HCT116 (cell line): ENCODE measurements around the gene SHC2. TPM values are rescaled to one million over a fixed set of nuclear protein-coding genes. Genes with fewer than 3 reads are reported as not detected.
"Not testable (repeated sequence)": the region's sequence is repeated elsewhere in the genome, so short reads cannot be mapped to it uniquely, and the experiment has no call there.

Experiments
- ATAC-seq: fragments of 200-7000 bp; cut with Tn5 transposase; 2 replicates; pipeline ENCODE4 v1.9.1; 2020; ENCODE audit warnings: mild to moderate bottlenecking, moderate library complexity
- BruUV-seq: library from RNA; stranded (reverse); fragments of 400-500 nt; replicated peaks from 2 replicates; lab custom pipeline; 2021; lab: Mats Ljungman, UMichigan
- CTCF ChIA-PET: fragments of 300-600 bp; sonication (Branson Sonifier 250); formaldehyde crosslinking; loops from one replicate; lab custom pipeline; 2021; ENCODE audit warnings: antibody characterized with exemption; lab: Charles Lee
- POLR2A ChIA-PET: fragments of 300-600, 350-600 bp; sonication (Branson Sonifier 250); formaldehyde crosslinking; loops from one replicate; lab custom pipeline; 2021; ENCODE audit warnings: antibody characterized with exemption; lab: Charles Lee
- RAD21 ChIA-PET, 2 experiments: fragments of 300-600 bp; sonication (Branson Sonifier 250); formaldehyde crosslinking; loops; one replicate each; lab custom pipeline; 2023; ENCODE audit warnings: low total read pairs in 2 of 2; ENCODE audit not compliant: uncharacterized antibody in 2 of 2, unreplicated experiment in 2 of 2, low non-redundant PET in 1 of 2; lab: Charles Lee
- DNase-seq: peaks from one replicate; pipeline ENCODE4 v3.0.0-alpha.2; 2010; ENCODE audit warnings: low read depth, low spot score
- H2AFZ ChIP-seq: fragments of 200-600 bp; shearing (Covaris generic), sonication (generic); 2 replicates; pipeline ENCODE4 v1.6.1; 2017; ENCODE audit warnings: low read depth, mixed run types, mixed read lengths, antibody characterized with exemption, low read length; ENCODE audit not compliant: poor library complexity, severe bottlenecking
- H3K27ac ChIP-seq: 2 replicates; pipeline ENCODE4 v1.5.1; 2012; ENCODE audit warnings: low read depth, low read length
- H3K27me3 ChIP-seq: fragments of 200-600 bp; sonication (generic); 2 replicates; pipeline ENCODE4 v1.6.1; 2016; ENCODE audit warnings: mixed run types, low read length, mixed read lengths; ENCODE audit not compliant: insufficient read depth
- H3K36me3 ChIP-seq, 2 experiments: fragments of 200-500 bp in 1 of 2; fragments of 200-600 bp in 1 of 2; sonication (Bioruptor generic) in 1 of 2; sonication (generic) in 1 of 2; 2 replicates each; pipeline versions ENCODE4 v1.5.1 to v1.6.1; 2014 to 2016; ENCODE audit warnings: low read length in 2 of 2, inconsistent platforms in 1 of 2, mixed read lengths in 1 of 2, mixed run types in 1 of 2; ENCODE audit not compliant: insufficient read depth in 2 of 2, control insufficient read depth in 1 of 2
- H3K4me1 ChIP-seq, 2 experiments: fragments of 200-600 bp in 1 of 2; sonication (generic) in 1 of 2; 2 replicates each; pipeline versions ENCODE4 v1.5.1 to v1.6.1; 2012 to 2017; ENCODE audit warnings: low read length in 2 of 2, inconsistent platforms in 1 of 2, mild to moderate bottlenecking in 1 of 2, mixed read lengths in 1 of 2, mixed run types in 1 of 2, moderate library complexity in 1 of 2; ENCODE audit not compliant: insufficient read depth in 2 of 2, control insufficient read depth in 1 of 2
- H3K4me2 ChIP-seq: fragments of 200-600 bp; sonication (generic); 2 replicates; pipeline ENCODE4 v1.6.1; 2017; ENCODE audit warnings: mixed run types, low read length, mixed read lengths
- H3K4me3 ChIP-seq, 2 experiments: fragments of 200-600 bp in 1 of 2; sonication (generic) in 1 of 2; replicated peaks in 1 of 2; 2 replicates each; pipeline ENCODE4 v1.5.1; 2011 to 2016; ENCODE audit warnings: low read length in 2 of 2, control low read depth in 1 of 2, low read depth in 1 of 2, mild to moderate bottlenecking in 1 of 2, mixed read lengths in 1 of 2, mixed run types in 1 of 2
- H3K79me2 ChIP-seq: fragments of 200-600 bp; sonication (generic); 2 replicates; pipeline ENCODE4 v1.6.1; 2017; ENCODE audit warnings: mild to moderate bottlenecking, mixed run types, low read length, moderate library complexity, mixed read lengths; ENCODE audit not compliant: insufficient read depth
- H3K9ac ChIP-seq: fragments of 200-600 bp; sonication (generic); 2 replicates; pipeline ENCODE4 v1.6.1; 2016; ENCODE audit warnings: low read length, mixed read lengths
- H3K9me2 ChIP-seq: fragments of 200-600 bp; sonication (generic), shearing (Covaris generic); 2 replicates; pipeline ENCODE4 v1.6.1; 2017; ENCODE audit warnings: mixed run types, mild to moderate bottlenecking, moderate library complexity; ENCODE audit not compliant: insufficient read depth
- H3K9me3 ChIP-seq, 2 experiments: fragments of 200-500 bp in 1 of 2; fragments of 200-600 bp in 1 of 2; sonication (Bioruptor generic) in 1 of 2; sonication (generic) in 1 of 2; 2 replicates each; pipeline ENCODE4 v1.6.1; 2014 to 2017; ENCODE audit warnings: low read length in 2 of 2, mixed read lengths in 2 of 2, inconsistent platforms in 1 of 2, low read depth in 1 of 2, mild to moderate bottlenecking in 1 of 2, mixed run types in 1 of 2, moderate library complexity in 1 of 2; ENCODE audit not compliant: control insufficient read depth in 1 of 2, insufficient read depth in 1 of 2
- H4K20me1 ChIP-seq: fragments of 200-600 bp; sonication (generic), shearing (Covaris generic); 2 replicates; pipeline ENCODE4 v1.6.1; 2017; ENCODE audit warnings: mixed run types, mild to moderate bottlenecking, moderate library complexity; ENCODE audit not compliant: insufficient read depth
- CTCF ChIP-seq, 3 experiments: fragments of 200-600 bp in 1 of 3; sonication (generic) in 1 of 3; IDR thresholded peaks in 2 of 3; conservative IDR thresholded peaks in 1 of 3; 2 replicates each; pipeline ENCODE4 v1.5.1; 2012 to 2017; ENCODE audit warnings: low read depth in 2 of 3, low read length in 2 of 3, antibody characterized with exemption in 1 of 3, borderline replicate concordance in 1 of 3, control low read depth in 1 of 3, mild to moderate bottlenecking in 1 of 3, mixed read lengths in 1 of 3, mixed run types in 1 of 3, moderate library complexity in 1 of 3; ENCODE audit not compliant: insufficient read depth in 1 of 3
- RAD21 ChIP-seq: IDR thresholded peaks from 2 replicates; pipeline ENCODE4 v1.6.1; 2012; ENCODE audit warnings: low read depth, mild to moderate bottlenecking
- intact Hi-C: fragments of 100-400 bp; cut with micrococcal nuclease; formaldehyde crosslinking; loops from 2 replicates; pipeline ENCODE4 v1.10.0; 2022
- total RNA-seq: library from RNA; stranded (reverse); gene quantifications from one replicate; pipeline ENCODE4 v1.2.1, GENCODE V29; 2021; ENCODE audit not compliant: unreplicated experiment

SHC2 gene
- total RNA-seq, 1 experiment from 2014 or later, result 2.5 TPM

GRCh38 chr19:386632-387301 lies 74.1 kb downstream of the SHC2 start:
- H3K79me2 ChIP-seq, ATAC-seq, H3K4me1 ChIP-seq, BruUV-seq, H3K27me3 ChIP-seq, H3K9me2 ChIP-seq, H3K9me3 ChIP-seq, H3K27ac ChIP-seq, H3K4me3 ChIP-seq, H2AFZ ChIP-seq, H3K36me3 ChIP-seq, POLR2A ChIA-PET, H4K20me1 ChIP-seq, DNase-seq, CTCF ChIA-PET, RAD21 ChIA-PET, H3K4me2 ChIP-seq, H3K9ac ChIP-seq: not testable (repeated sequence)
- intact Hi-C loops, result loop anchor here (10.0 kb wide), 1 partner anchor 118 kb away; the partner anchor contains the start of gene TPGS1

DNA sequence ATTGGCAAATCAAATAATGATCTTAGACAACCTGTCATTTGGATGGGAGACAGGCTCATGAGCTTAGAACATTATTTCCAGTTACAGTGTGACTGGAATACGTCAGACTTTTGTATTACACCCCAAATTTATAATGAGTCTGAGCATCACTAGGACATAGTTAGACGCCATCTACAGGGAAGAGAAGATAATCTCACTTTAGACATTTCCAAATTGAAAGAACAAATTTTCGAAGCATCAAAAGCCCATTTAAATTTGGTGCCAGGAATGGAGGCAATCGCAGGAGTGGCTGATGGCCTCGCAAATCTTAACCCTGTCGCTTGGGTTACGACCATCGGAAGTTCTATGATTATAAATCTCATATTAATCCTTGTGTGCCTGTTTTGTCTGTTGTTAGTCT lies 74.6 kb downstream of the SHC2 start:
- H4K20me1 ChIP-seq, DNase-seq, H3K9me2 ChIP-seq, CTCF ChIA-PET, H3K9ac ChIP-seq, H3K9me3 ChIP-seq, H3K27ac ChIP-seq, H3K4me2 ChIP-seq, POLR2A ChIA-PET, H3K27me3 ChIP-seq, H3K79me2 ChIP-seq, ATAC-seq, BruUV-seq, H2AFZ ChIP-seq, H3K4me1 ChIP-seq, H3K36me3 ChIP-seq, H3K4me3 ChIP-seq, RAD21 ChIA-PET: not testable (repeated sequence)
- intact Hi-C loops, result loop anchor here (10.0 kb wide), 1 partner anchor 119 kb away; the partner anchor contains the start of gene TPGS1
- peak; percentile 20; the same call in 1 of the 2 replicates for TF ChIP-seq RAD21
- peak in 1 of 3 experiments; percentile 16; a peak in 1 of 6 replicates for TF ChIP-seq CTCF (IDR thresholded peaks at IDR 0.05 in 2 of 3, conservative IDR thresholded peaks at IDR 0.05 in 1 of 3; ENCODE audit: borderline replicate concordance in 1 of 3, insufficient read depth in 1 of 3, low read depth in 2 of 3, low read length in 2 of 3)
